Lung microvascular endothelial cell (primary cell): Measurements from ENCODE around the gene APC2. TPM values are rescaled to one million over a fixed set of nuclear protein-coding genes. Genes with fewer than 3 reads are reported as not detected.
"Not testable (repeated sequence)": the region's sequence is repeated elsewhere in the genome, so short reads cannot be mapped to it uniquely, and the experiment has no call there.

Experiments
- DNase-seq, 2 donors: peaks; one replicate each; pipeline versions ENCODE4 v3.0.0 to v3.0.0-alpha.2; 2010; ENCODE audit warnings: low read depth in 2 of 2
- total RNA-seq: library from RNA; depleted of rRNA; stranded (reverse); fragments of >200 nt; gene quantifications from 2 replicates; pipeline ENCODE4 v1.2.1, GENCODE V29; 2014

The APC2 gene
- total RNA-seq, 1 donor from 2014 or later, result under 0.01 TPM

- DNase-seq, result no peak
Observed at GRCh38 chr19:1510807-1511206, 60.9 kb downstream of the APC2 start.

GRCh38 chr19:1511318-1512317 is 61.7 kb downstream of the APC2 start:
- no peak for DNase-seq

- DNase-seq, result no peak
Observed at GRCh38 chr19:1512671-1513498, 63.0 kb downstream of the APC2 start, which contains the start of gene ADAMTSL5. TSS of gene ADAMTSL5 (minus strand) at chr19:1513019. CDS start at chr19:1510943, 2,076 bp downstream.

- peak; percentile 25 to 58 for DNase-seq
Observed at GRCh38 chr19:1513499-1514294, 63.8 kb downstream of the APC2 start.

- DNase-seq, result no peak
Observed at GRCh38 chr19:1514295-1514661, 64.4 kb downstream of the APC2 start.

GRCh38 chr19:1514986-1515721 is 65.2 kb downstream of the APC2 start:
- DNase-seq, result no peak

GRCh38 chr19:1516395-1516753 is 66.5 kb downstream of the APC2 start:
- no peak for DNase-seq

- no peak for DNase-seq
Observed at GRCh38 chr19:1518471-1518870, 68.5 kb downstream of the APC2 start.

- not testable (repeated sequence) for DNase-seq
Observed at GRCh38 chr19:1519802-1520201, 69.9 kb downstream of the APC2 start.

GRCh38 chr19:1520203-1520780 is 70.4 kb downstream of the APC2 start:
- no peak for DNase-seq

- no peak for DNase-seq
Observed at GRCh38 chr19:1521636-1522035, 71.7 kb downstream of the APC2 start.

- DNase-seq, result peak in 1 of 2 donors; percentile 35
Observed at GRCh38 chr19:1522061-1522460, 72.1 kb downstream of the APC2 start.

- no peak for DNase-seq
Observed at GRCh38 chr19:1522838-1523237, 72.9 kb downstream of the APC2 start.

Other genes starting within 250 kb of the APC2 start
- 46.6 and 70.4 TPM in 2 replicates for gene STK11, start 244.3 kb upstream of the APC2 start, total RNA-seq
- gene CBARP, start 212.1 kb upstream of the APC2 start, total RNA-seq, result 0.65 and 1.2 TPM in 2 replicates
- 15.7 and 16.3 TPM in 2 replicates for gene ATP5F1D, start 208.4 kb upstream of the APC2 start, total RNA-seq
- gene MIDN, start 201.5 kb upstream of the APC2 start, total RNA-seq, result 3.2 and 5.4 TPM in 2 replicates
- 95.4 and 115 TPM in 2 replicates for gene CIRBP, start 180.8 kb upstream of the APC2 start, total RNA-seq
- 16.9 and 17.0 TPM in 2 replicates for gene FAM174C, start 174.6 kb upstream of the APC2 start, total RNA-seq
- gene EFNA2, start 164.2 kb upstream of the APC2 start, total RNA-seq, result under 0.01 TPM in 1 of 2 replicates, not detected in the other
- gene NDUFS7, start 66.2 kb upstream of the APC2 start, total RNA-seq, result 64.9 and 110 TPM in 2 replicates
- 8.3 and 12.6 TPM in 2 replicates for gene GAMT, start 48.6 kb upstream of the APC2 start, total RNA-seq
- gene DAZAP1, start 42.5 kb upstream of the APC2 start, total RNA-seq, result 46.4 and 48.4 TPM in 2 replicates
- 338 and 383 TPM in 2 replicates for gene RPS15, start 11.7 kb upstream of the APC2 start, total RNA-seq
- 13.5 and 17.5 TPM in 2 replicates for gene C19orf25, start 29.1 kb downstream of the APC2 start, total RNA-seq
- 0.44 and 0.60 TPM in 2 replicates for gene PCSK4, start 40.2 kb downstream of the APC2 start, total RNA-seq
- gene REEP6, start 41.1 kb downstream of the APC2 start, total RNA-seq, result 0.20 and 0.44 TPM in 2 replicates
- not detected in 2 replicates for gene ADAMTSL5, start 62.9 kb downstream of the APC2 start, total RNA-seq
- not detected in 2 replicates for gene PLK5, start 74.0 kb downstream of the APC2 start, total RNA-seq
- gene MEX3D, start 118.2 kb downstream of the APC2 start, total RNA-seq, result 41.6 and 75.6 TPM in 2 replicates
- 46.0 and 79.4 TPM in 2 replicates for gene MBD3, start 142.7 kb downstream of the APC2 start, total RNA-seq
- 127 and 151 TPM in 2 replicates for gene UQCR11, start 155.3 kb downstream of the APC2 start, total RNA-seq
- 47.9 and 48.6 TPM in 2 replicates for gene TCF3, start 202.5 kb downstream of the APC2 start, total RNA-seq